Stimulated activated CD8-positive, alpha-beta memory T cell treated with anti-CD3 and anti-CD28 coated beads, Interleukin-15, amount 100 ng/mL, for 4 hours (primary cell): ENCODE results near the gene SVIL.
"Not testable (repeated sequence)": the region's sequence is repeated elsewhere in the genome, so short reads cannot be mapped to it uniquely, and the experiment has no call there.

ENCODE experiments used
- DNase-seq, 2 donors: peaks; one replicate each; pipeline ENCODE4 v3.0.0-alpha.2; 2020; ENCODE audit warnings: low read depth in 2 of 2

The SVIL gene

GRCh38 chr10:29486433-29486832, 148.3 kb downstream of the SVIL start:
- no peak for DNase-seq

- DNase-seq, result not testable (repeated sequence)
Observed at GRCh38 chr10:29484677-29485076, 150.1 kb downstream of the SVIL start.

- DNase-seq, result peak in 1 of 2 donors; percentile 1
Observed at GRCh38 chr10:29482591-29483431, 152.0 kb downstream of the SVIL start.

GRCh38 chr10:29481906-29482440, 152.8 kb downstream of the SVIL start:
- DNase-seq, result no peak

- no peak for DNase-seq
Observed at GRCh38 chr10:29479981-29480954, 154.5 kb downstream of the SVIL start.

- DNase-seq, result no peak
Observed at GRCh38 chr10:29479081-29479925, 155.5 kb downstream of the SVIL start.

- no peak for DNase-seq
Observed at GRCh38 chr10:29473406-29474100, 161.2 kb downstream of the SVIL start.

- no peak for DNase-seq
Observed at GRCh38 chr10:29473087-29473356, 161.7 kb downstream of the SVIL start.

- DNase-seq, result no peak
Observed at GRCh38 chr10:29472301-29473086, 162.3 kb downstream of the SVIL start.

GRCh38 chr10:29471544-29471859, 163.3 kb downstream of the SVIL start:
- DNase-seq, result no peak

GRCh38 chr10:29470843-29471543, 163.8 kb downstream of the SVIL start:
- no peak for DNase-seq

- DNase-seq, result no peak
Observed at GRCh38 chr10:29470355-29470705, 164.4 kb downstream of the SVIL start.

GRCh38 chr10:29469481-29470354, 165.1 kb downstream of the SVIL start:
- DNase-seq, result no peak

- DNase-seq, result no peak
Observed at GRCh38 chr10:29465384-29465783, 169.4 kb downstream of the SVIL start.

- DNase-seq, result not testable (repeated sequence)
Observed at GRCh38 chr10:29464671-29465171, 170.1 kb downstream of the SVIL start.

GRCh38 chr10:29461042-29461441, 173.7 kb downstream of the SVIL start:
- DNase-seq, result no peak

GRCh38 chr10:29458190-29458589, 176.6 kb downstream of the SVIL start:
- DNase-seq, result not testable (repeated sequence)

GRCh38 chr10:29455095-29455494, 179.7 kb downstream of the SVIL start:
- no peak for DNase-seq

- DNase-seq, result no peak
Observed at GRCh38 chr10:29454250-29454649, 180.5 kb downstream of the SVIL start.
